NCI-H748 (cell line): ENCODE results near the gene ADCY1.
A peak's percentile ranks its signal among the peaks of the same experiment; 100 is the strongest.
"Not testable (repeated sequence)": the region's sequence is repeated elsewhere in the genome, so short reads cannot be mapped to it uniquely, and the experiment has no call there.

Experiments used
- DNase-seq: peaks from one replicate; lab custom pipeline; 2025; ENCODE audit not compliant: unreplicated experiment; lab: John Stamatoyannopoulos, UW

Gene ADCY1

GRCh38 chr7:45708046-45708950 lies 134.1 kb downstream of the ADCY1 start:
- DNase-seq: no peak

- no peak for DNase-seq
Measured at GRCh38 chr7:45709168-45710042, 135.2 kb downstream of the ADCY1 start.

- no peak for DNase-seq
Measured at GRCh38 chr7:45710271-45711160, 136.3 kb downstream of the ADCY1 start.

- DNase-seq: no peak
Measured at GRCh38 chr7:45711161-45711490, 137.0 kb downstream of the ADCY1 start.

- DNase-seq: no peak
Measured at GRCh38 chr7:45712057-45712689, 138.0 kb downstream of the ADCY1 start.

- DNase-seq: no peak
Measured at GRCh38 chr7:45712872-45713668, 138.9 kb downstream of the ADCY1 start.

GRCh38 chr7:45713669-45714520 lies 139.7 kb downstream of the ADCY1 start:
- DNase-seq: no peak

- no peak for DNase-seq
Measured at GRCh38 chr7:45714521-45714820, 140.3 kb downstream of the ADCY1 start.

- DNase-seq: no peak
Measured at GRCh38 chr7:45715471-45716352, 141.5 kb downstream of the ADCY1 start.

GRCh38 chr7:45716380-45717203 lies 142.4 kb downstream of the ADCY1 start:
- DNase-seq: no peak

GRCh38 chr7:45717537-45718235 lies 143.5 kb downstream of the ADCY1 start:
- DNase-seq: no peak

- no peak for DNase-seq
Measured at GRCh38 chr7:45718464-45719330, 144.5 kb downstream of the ADCY1 start.

- no peak for DNase-seq
Measured at GRCh38 chr7:45720989-45721388, 146.8 kb downstream of the ADCY1 start.

GRCh38 chr7:45721686-45722598 lies 147.8 kb downstream of the ADCY1 start:
- DNase-seq: peak; percentile 31

- not testable (repeated sequence) for DNase-seq
Measured at GRCh38 chr7:45725231-45725630, 151.1 kb downstream of the ADCY1 start.
